ENCODE measurements around the gene CSRP2.

The CSRP2 gene

GRCh38 chr12:76883811-76884210 lies 5.0 kb upstream of the CSRP2 start:
- no peak overlapping the region for H3K27ac ChIP-seq (ENCODE audit: low read length)
- peaks cover 11% of the 10 kb centered on the region for H3K27me3 ChIP-seq (ENCODE audit: low read depth, low read length)
- no peak overlapping the region for H3K4me2 ChIP-seq (ENCODE audit: low read length)
- no peaks in the 10 kb centered on the region for H3K79me2 ChIP-seq (ENCODE audit: low read length)
- TF ChIP-seq EZH2phosphoT487 (IDR thresholded peaks at IDR 0.05; ENCODE audit: low read depth) (no peak), CTCF (IDR thresholded peaks at IDR 0.05; ENCODE audit: low read depth, low read length) (no peak)
- no peak overlapping the region for H2AFZ ChIP-seq (ENCODE audit: low read depth, low read length)
- H3K9ac ChIP-seq (ENCODE audit: low read length), result no peak overlapping the region
- H3K4me1 ChIP-seq (ENCODE audit: low read length), result peaks cover 4% of the 10 kb centered on the region
- no peaks in the 10 kb centered on the region for H3K36me3 ChIP-seq (replicated peaks; ENCODE audit: low read depth, low read length)
- H4K20me1 ChIP-seq (ENCODE audit: insufficient read depth, low read length), result no peaks in the 10 kb centered on the region
- no peak overlapping the region for H3K4me3 ChIP-seq (ENCODE audit: low read length)
- no peaks in the 10 kb centered on the region for H3K9me3 ChIP-seq (ENCODE audit: insufficient read depth, low read length)

GRCh38 chr12:76883151-76883550 lies 4.3 kb upstream of the CSRP2 start:
- no peaks in the 10 kb centered on the region for H3K36me3 ChIP-seq (replicated peaks; ENCODE audit: low read depth, low read length)
- no peak overlapping the region for H2AFZ ChIP-seq (ENCODE audit: low read depth, low read length)
- peaks cover 11% of the 10 kb centered on the region for H3K27me3 ChIP-seq (ENCODE audit: low read depth, low read length)

GRCh38 chr12:76882367-76882766 lies 3.5 kb upstream of the CSRP2 start:
- no peaks in the 10 kb centered on the region for H3K36me3 ChIP-seq (replicated peaks; ENCODE audit: low read depth, low read length)
- no peaks in the 10 kb centered on the region for H3K9me3 ChIP-seq (ENCODE audit: insufficient read depth, low read length)
- H3K4me2 ChIP-seq (ENCODE audit: low read length), result no peak overlapping the region
- no peak overlapping the region for H3K9ac ChIP-seq (ENCODE audit: low read length)
- H3K27me3 ChIP-seq (ENCODE audit: low read depth, low read length), result peaks cover 11% of the 10 kb centered on the region
- no peaks in the 10 kb centered on the region for H4K20me1 ChIP-seq (ENCODE audit: insufficient read depth, low read length)
- H3K27ac ChIP-seq (ENCODE audit: low read length), result no peak overlapping the region
- no peak for TF ChIP-seq CTCF (IDR thresholded peaks at IDR 0.05; ENCODE audit: low read depth, low read length)
- no peak for TF ChIP-seq EZH2phosphoT487 (IDR thresholded peaks at IDR 0.05; ENCODE audit: low read depth)
- no peak overlapping the region for H2AFZ ChIP-seq (ENCODE audit: low read depth, low read length)
- H3K4me3 ChIP-seq (ENCODE audit: low read length), result no peak overlapping the region
- no peaks in the 10 kb centered on the region for H3K79me2 ChIP-seq (ENCODE audit: low read length)
- peaks cover 7% of the 10 kb centered on the region for H3K4me1 ChIP-seq (ENCODE audit: low read length)

More at GRCh38 chr12:76883151-76883550, 4.3 kb upstream of the CSRP2 start:
- Histone ChIP-seq H3K9ac (ENCODE audit: low read length) (no peak overlapping the region), H3K27ac (ENCODE audit: low read length) (no peak overlapping the region), H3K4me3 (ENCODE audit: low read length) (no peak overlapping the region), H4K20me1 (ENCODE audit: insufficient read depth, low read length) (no peaks in the 10 kb centered on the region), H3K4me2 (ENCODE audit: low read length) (no peak overlapping the region), H3K9me3 (ENCODE audit: insufficient read depth, low read length) (no peaks in the 10 kb centered on the region), H3K4me1 (ENCODE audit: low read length) (peaks cover 4% of the 10 kb centered on the region), H3K79me2 (ENCODE audit: low read length) (no peaks in the 10 kb centered on the region)
- TF ChIP-seq EZH2phosphoT487 (IDR thresholded peaks at IDR 0.05; ENCODE audit: low read depth), result no peak
- TF ChIP-seq CTCF (IDR thresholded peaks at IDR 0.05; ENCODE audit: low read depth, low read length), result no peak

GRCh38 chr12:76881142-76881541 lies 2.3 kb upstream of the CSRP2 start:
- H3K27ac ChIP-seq (ENCODE audit: low read length), result no peak overlapping the region
- H3K9ac ChIP-seq (ENCODE audit: low read length), result no peak overlapping the region
- no peak overlapping the region for H2AFZ ChIP-seq (ENCODE audit: low read depth, low read length)
- TF ChIP-seq CTCF (IDR thresholded peaks at IDR 0.05; ENCODE audit: low read depth, low read length) (no peak), EZH2phosphoT487 (IDR thresholded peaks at IDR 0.05; ENCODE audit: low read depth) (no peak)
- H3K27me3 ChIP-seq (ENCODE audit: low read depth, low read length), result peaks cover 11% of the 10 kb centered on the region
- H3K36me3 ChIP-seq (replicated peaks; ENCODE audit: low read depth, low read length), result no peaks in the 10 kb centered on the region
- H3K4me2 ChIP-seq (ENCODE audit: low read length), result no peak overlapping the region
- H3K79me2 ChIP-seq (ENCODE audit: low read length), result no peaks in the 10 kb centered on the region
- H3K4me3 ChIP-seq (ENCODE audit: low read length), result no peak overlapping the region
- peaks cover 7% of the 10 kb centered on the region for H3K4me1 ChIP-seq (ENCODE audit: low read length)
- no peaks in the 10 kb centered on the region for H3K9me3 ChIP-seq (ENCODE audit: insufficient read depth, low read length)
- H4K20me1 ChIP-seq (ENCODE audit: insufficient read depth, low read length), result no peaks in the 10 kb centered on the region
